ENCODE results near the gene GRAMD1B. TPM values are rescaled to one million over a fixed set of nuclear protein-coding genes. Genes with fewer than 3 reads are reported as not detected.

GRAMD1B gene
- total RNA-seq, 4 donors from 2014 or later = 5.1 to 10.5 (median 8.4) TPM

GRCh38 chr11:123426789-123427188 lies 3.3 kb upstream of the GRAMD1B start:
- TF ChIP-seq CTCF (IDR thresholded peaks at IDR 0.05; ENCODE audit: low read depth) = no peak

DNA sequence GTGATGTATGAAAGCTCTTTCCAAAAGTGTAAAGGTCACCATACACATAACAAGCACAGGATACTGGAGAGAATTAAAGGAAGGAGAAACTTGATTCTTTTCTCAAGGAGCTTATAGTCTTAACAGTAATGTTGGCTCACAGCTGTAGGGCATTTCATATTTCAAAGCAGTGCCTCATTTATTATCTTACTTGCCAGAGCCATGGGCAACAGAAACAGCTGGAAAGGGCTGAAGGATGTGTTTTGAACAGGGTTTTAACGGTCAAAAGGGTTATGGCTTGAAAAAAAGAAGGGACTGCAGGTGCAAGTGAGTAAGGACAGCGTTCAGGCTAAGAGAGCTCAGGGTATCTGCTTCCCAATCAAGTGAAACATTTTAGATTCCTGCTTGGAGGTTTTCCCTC lies 2.7 kb upstream of the GRAMD1B start:
- TF ChIP-seq CTCF (IDR thresholded peaks at IDR 0.05; ENCODE audit: low read depth) = no peak

- no peak for TF ChIP-seq CTCF (IDR thresholded peaks at IDR 0.05; ENCODE audit: low read depth)
These were observed 1.9 kb upstream of the GRAMD1B start for GRCh38 chr11:123428116-123428715.

GRCh38 chr11:123429336-123429735 lies 733 bp upstream of the GRAMD1B start:
- no peak for TF ChIP-seq CTCF (IDR thresholded peaks at IDR 0.05; ENCODE audit: low read depth)

- no peak for TF ChIP-seq CTCF (IDR thresholded peaks at IDR 0.05; ENCODE audit: low read depth)
These were observed 840 bp downstream of the GRAMD1B start for GRCh38 chr11:123430721-123431497.

GRCh38 chr11:123431619-123432018 lies 1.6 kb downstream of the GRAMD1B start:
- TF ChIP-seq CTCF (IDR thresholded peaks at IDR 0.05; ENCODE audit: low read depth) = no peak

DNA sequence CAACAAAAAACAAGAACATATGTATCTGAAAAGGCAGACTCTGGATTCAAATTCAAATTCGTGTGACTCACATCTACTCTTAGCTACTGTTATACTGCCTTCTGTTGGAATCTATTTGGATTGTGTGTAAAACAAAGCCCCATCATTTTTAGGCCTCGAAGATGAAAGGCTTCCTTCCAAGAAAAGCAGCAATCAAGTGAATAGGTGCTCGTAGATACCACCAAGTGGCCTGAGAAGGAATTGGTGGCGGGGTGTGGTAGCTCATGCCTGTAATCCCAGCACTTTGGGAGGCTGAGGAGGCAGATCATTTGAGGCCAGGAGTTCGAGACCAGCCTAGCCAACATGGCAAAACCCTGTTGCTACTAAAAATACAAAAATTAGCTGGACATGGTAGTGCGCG lies 4.2 kb downstream of the GRAMD1B start:
- no peak for TF ChIP-seq CTCF (IDR thresholded peaks at IDR 0.05; ENCODE audit: low read depth)
